HepG2 (cell line): Measurements from ENCODE around the gene VWA5B1. TPM values are rescaled to one million over a fixed set of nuclear protein-coding genes. Genes with fewer than 3 reads are reported as not detected.

Source experiments
- ATAC-seq: fragments of 200-7000 bp; cut with Tn5 transposase; 3 replicates; pipeline ENCODE4 v1.9.1; 2020; ENCODE audit warnings: mild to moderate bottlenecking, moderate library complexity
- BruUV-seq: library from RNA; stranded (reverse); fragments of 400-500 nt; replicated peaks from 2 replicates; lab custom pipeline; 2021; lab: Mats Ljungman, UMichigan
- CTCF ChIA-PET: fragments of 300-600 bp; formaldehyde crosslinking; extraction: SDS; loops from one replicate; lab custom pipeline; 2021; ENCODE audit warnings: low total read pairs, inconsistent platforms, low intra/inter-chr PET ratio; lab: Yijun Ruan, JAX
- POLR2A ChIA-PET: fragments of 350-600 bp; sonication (Branson Sonifier 250); formaldehyde crosslinking; loops from one replicate; lab custom pipeline; 2020; ENCODE audit warnings: antibody characterized with exemption, inconsistent platforms; lab: Yijun Ruan, JAX
- DNase-seq: peaks from one replicate; pipeline ENCODE4 v3.0.0-alpha.2; 2015; ENCODE audit warnings: low spot score
- FAIRE-seq: peaks from 3 replicates; lab custom pipeline; 2011; peaks lifted over from hg19 to GRCh38; lab: Jason Lieb, UNC
- H2AFZ ChIP-seq: one replicate; pipeline ENCODE4 v1.6.1; 2011; ENCODE audit warnings: low read length, inconsistent platforms
- H3K27ac ChIP-seq: fragments of 300-600 bp; 3 replicates; pipeline ENCODE4 v1.8.0; 2011; ENCODE audit warnings: mixed run types, mild to moderate bottlenecking, mixed read lengths, low read length, inconsistent platforms; ENCODE audit not compliant: insufficient read depth; ENCODE audit errors: extremely low read length
- H3K27me3 ChIP-seq, 2 experiments: fragments of 200-600 bp in 1 of 2; 2 replicates in 1 of 2; 3 replicates in 1 of 2; pipeline versions ENCODE4 v1.6.0 to v1.8.0; 2011; ENCODE audit warnings: low read length in 2 of 2, mild to moderate bottlenecking in 2 of 2, moderate library complexity in 2 of 2, inconsistent platforms in 1 of 2; ENCODE audit not compliant: insufficient read depth in 2 of 2, control insufficient read depth in 1 of 2
- H3K36me3 ChIP-seq, 2 experiments: fragments of 200-600 bp in 1 of 2; replicated peaks in 1 of 2; 2 replicates in 1 of 2; 3 replicates in 1 of 2; pipeline versions ENCODE4 v1.5.1 to v1.8.0; 2011; ENCODE audit warnings: low read length in 2 of 2, inconsistent platforms in 1 of 2; ENCODE audit not compliant: insufficient read depth in 2 of 2, control insufficient read depth in 1 of 2
- H3K4me1 ChIP-seq: 2 replicates; pipeline ENCODE4 v1.5.1; 2012; ENCODE audit warnings: low read length, inconsistent platforms; ENCODE audit not compliant: insufficient read depth
- H3K4me2 ChIP-seq: 2 replicates; pipeline ENCODE4 v1.6.0; 2011; ENCODE audit warnings: low read depth, low read length, inconsistent platforms
- H3K4me3 ChIP-seq, 3 experiments: fragments of 200-600 bp in 1 of 3; sonication (generic), shearing (Covaris generic) in 1 of 3; replicated peaks in 1 of 3; 2 replicates each; pipeline ENCODE4 v1.5.1; 2011 to 2016; ENCODE audit warnings: low read length in 3 of 3, inconsistent platforms in 2 of 3, low read depth in 2 of 3, mild to moderate bottlenecking in 2 of 3, control low read depth in 1 of 3, mixed read lengths in 1 of 3; ENCODE audit not compliant: insufficient read depth in 1 of 3
- H3K79me2 ChIP-seq: one replicate; pipeline ENCODE4 v1.6.1; 2011; ENCODE audit warnings: low read length, inconsistent platforms; ENCODE audit not compliant: insufficient read depth
- H3K9ac ChIP-seq: 2 replicates; pipeline ENCODE4 v1.6.0; 2011; ENCODE audit warnings: mild to moderate bottlenecking, low read depth, low read length, inconsistent platforms; ENCODE audit not compliant: insufficient read depth
- H3K9me3 ChIP-seq: 2 replicates; pipeline ENCODE4 v1.5.1; 2012; ENCODE audit warnings: mild to moderate bottlenecking, low read length
- H4K20me1 ChIP-seq: 2 replicates; pipeline ENCODE4 v1.6.0; 2011; ENCODE audit warnings: inconsistent platforms, mild to moderate bottlenecking, low read length, moderate library complexity; ENCODE audit not compliant: insufficient read depth
- NFAT5 ChIP-seq: sonication (generic); formaldehyde crosslinking; IDR thresholded peaks from 2 replicates; pipeline ENCODE4 v1.4.0; 2020; ENCODE audit warnings: missing genetic modification reagents
- ZNF770 ChIP-seq: sonication (generic); formaldehyde crosslinking; IDR thresholded peaks from 2 replicates; pipeline ENCODE4 v1.5.0; 2020; ENCODE audit warnings: mild to moderate bottlenecking, missing genetic modification reagents
- WGBS: methylation state at CpG from one replicate; pipeline ENCODE4 v1.1.6; 2017; ENCODE audit warnings: low lambda C conversion rate; 5-methylcytosine and 5-hydroxymethylcytosine counted together
- in situ Hi-C: cut with HindIII; loops from 2 replicates; pipeline ENCODE4 v1.10.0; 2017; ENCODE audit warnings: low pct_unique_long_range_greater_than_20kb; ENCODE audit not compliant: extremely low pct_ligation_motif_present
- intact Hi-C: fragments of 100-400 bp; cut with micrococcal nuclease; formaldehyde crosslinking; loops from one replicate; pipeline ENCODE4 v1.10.0; 2022; ENCODE audit not compliant: unreplicated experiment
- polyA plus RNA-seq, 8 experiments: library from polyadenylated mRNA; depleted of rRNA in 3 of 8; stranded (reverse) in 7 of 8; unstranded in 1 of 8; fragments of >200 nt; fragmentation: Illumina TruSeq in 4 of 8; extraction: Trizol in 4 of 8; gene quantifications; 2 replicates each; pipeline versions ENCODE4 v1.2.1 to v1.2.3, GENCODE V29; 2011 to 2016; ENCODE audit warnings: low read depth in 4 of 8, missing spikeins in 1 of 8, mixed read lengths in 1 of 8; ENCODE audit not compliant: insufficient read depth in 1 of 8
- total RNA-seq, 5 experiments: library from RNA; depleted of rRNA; stranded (reverse); fragments of >200 nt; fragmentation: Illumina TruSeq; extraction: Trizol; gene quantifications; 2 replicates each; pipeline ENCODE4 v1.2.3, GENCODE V29; 2016; ENCODE audit warnings: low read depth in 1 of 5

Gene VWA5B1
- total and polyA plus RNA-seq, 2 of the 13 experiments (the other 11 are each of a cell fraction or from before 2014, with no cell fraction given), result not detected

- BruUV-seq, result no TSS peak
- POLR2A ChIA-PET, result no interaction called here
Observed at GRCh38 chr1:20370698-20371097, 80.0 kb downstream of the VWA5B1 start.

More at GRCh38 chr1:20370698-20371097, 80.0 kb downstream of the VWA5B1 start:
- intact Hi-C loops (no loop called here), in situ Hi-C loops (no loop called here)
- Histone ChIP-seq H3K4me3 (no peak overlapping the region), H3K9me3 (no peaks in the 10 kb centered on the region), H4K20me1 (no peaks in the 10 kb centered on the region), H3K27me3 (peaks cover 1 to 32% of the 10 kb centered on the region in 2 experiments), H3K79me2 (no peaks in the 10 kb centered on the region), H3K36me3 (no peaks in the 10 kb centered on the region), H2AFZ (no peak overlapping the region), H3K9ac (no peak overlapping the region), H3K27ac (no peak overlapping the region), H3K4me1 (peaks cover 8% of the 10 kb centered on the region; the same call in 1 of the 2 replicates), H3K4me2 (no peak overlapping the region)
- CTCF ChIA-PET, result no interaction called here
- TF ChIP-seq NFAT5 (CRISPR knock-in tag) (no peak), ZNF770 (no peak)
- DNase-seq (no peak), FAIRE-seq (no peak), ATAC-seq (no peak)
- WGBS, result 23% methylated on average over 4 of the region's 8 CpGs
